ENCODE results near the gene CEP164.

The CEP164 gene

GRCh38 chr11:117298195-117298594, 29.5 kb upstream of the CEP164 start:
- DNase-seq (ENCODE audit: low spot score): no peak
- no peaks in the 10 kb centered on the region for H3K4me1 Mint-ChIP-seq (ENCODE audit: low read depth)
- H3K27me3 Mint-ChIP-seq (ENCODE audit: low read depth): no peaks in the 10 kb centered on the region
- H3K9me3 Mint-ChIP-seq: no peaks in the 10 kb centered on the region
- no peak overlapping the region for H3K27ac Mint-ChIP-seq
- H3K4me3 Mint-ChIP-seq: no peak overlapping the region
- H3K36me3 Mint-ChIP-seq (ENCODE audit: low read depth): no peaks in the 10 kb centered on the region

DNA sequence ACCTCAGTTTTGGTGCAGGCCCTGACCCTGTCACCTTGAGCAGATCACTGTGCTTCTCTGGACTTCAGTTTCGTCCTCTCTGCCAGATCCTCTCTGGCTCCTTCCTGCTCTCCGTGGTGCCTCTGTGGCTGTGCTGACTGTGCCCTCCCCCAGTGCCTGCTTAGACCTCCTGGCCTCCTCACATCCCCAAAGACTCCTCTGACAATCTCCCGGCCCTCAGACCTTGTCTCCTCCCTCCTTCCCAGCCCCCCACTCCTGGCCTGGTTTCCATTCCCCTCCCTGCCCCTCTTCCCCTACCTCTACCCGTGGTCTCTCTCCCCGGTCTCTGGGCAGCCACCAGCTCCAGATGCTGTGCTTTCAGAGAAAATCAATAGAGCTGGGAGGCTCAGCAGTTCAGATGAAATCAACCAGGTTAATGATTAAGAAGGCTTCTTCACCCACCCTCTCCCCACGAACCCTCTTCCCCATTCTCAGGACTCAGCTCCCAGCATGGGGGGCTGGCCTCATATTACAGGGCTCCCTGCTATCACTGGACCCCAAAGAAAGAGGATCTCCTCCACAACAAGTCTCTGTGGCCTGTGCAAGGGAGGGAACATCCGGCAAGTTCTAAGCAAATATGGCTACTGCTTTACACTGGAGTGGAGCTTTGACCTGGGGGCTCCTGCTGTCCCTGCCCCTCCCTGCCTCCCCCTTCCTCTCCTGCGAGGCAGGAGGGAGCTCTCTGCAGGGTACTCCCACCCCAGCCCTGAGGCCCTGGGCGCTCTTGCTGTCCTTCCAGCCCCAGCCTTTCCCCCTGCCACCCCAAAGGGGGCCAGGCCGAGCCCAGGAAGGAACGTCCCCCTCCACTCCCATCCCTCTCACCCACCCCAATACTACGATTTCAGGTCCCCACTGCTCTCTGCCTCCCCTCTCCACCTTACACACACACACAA, 28.0 kb upstream of the CEP164 start:
- Mint-ChIP-seq H3K27me3 (ENCODE audit: low read depth) (no peaks in the 10 kb centered on the region), H3K36me3 (ENCODE audit: low read depth) (no peaks in the 10 kb centered on the region), H3K4me3 (no peak overlapping the region), H3K4me1 (ENCODE audit: low read depth) (no peaks in the 10 kb centered on the region), H3K27ac (no peak overlapping the region), H3K9me3 (no peaks in the 10 kb centered on the region)
- DNase-seq (ENCODE audit: low spot score): no peak

DNA sequence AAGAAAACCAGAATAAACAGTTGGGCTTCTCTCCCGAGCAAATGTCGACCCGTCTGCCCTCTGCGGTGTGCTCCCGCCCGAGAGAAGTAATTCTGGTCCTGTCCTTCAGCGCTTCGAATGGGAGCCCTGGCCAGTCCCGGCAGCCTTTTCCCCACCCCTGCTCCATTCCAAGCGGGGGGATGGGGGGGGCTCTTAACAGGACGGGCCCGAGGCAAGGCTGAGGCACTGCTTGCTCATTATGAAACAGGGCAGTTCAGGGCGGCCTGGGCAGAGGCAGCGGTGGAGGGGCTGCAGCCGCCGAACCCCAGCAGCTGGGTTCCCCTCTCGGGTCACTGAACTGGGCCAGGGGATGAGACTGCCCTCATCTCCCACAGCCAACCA, 27.4 kb upstream of the CEP164 start:
- no peaks in the 10 kb centered on the region for H3K4me1 Mint-ChIP-seq (ENCODE audit: low read depth)
- H3K27me3 Mint-ChIP-seq (ENCODE audit: low read depth): no peaks in the 10 kb centered on the region
- no peak overlapping the region for H3K27ac Mint-ChIP-seq
- no peaks in the 10 kb centered on the region for H3K9me3 Mint-ChIP-seq
- DNase-seq (ENCODE audit: low spot score): no peak
- H3K4me3 Mint-ChIP-seq: no peak overlapping the region
- H3K36me3 Mint-ChIP-seq (ENCODE audit: low read depth): no peaks in the 10 kb centered on the region

GRCh38 chr11:117300773-117301172, 26.9 kb upstream of the CEP164 start:
- Mint-ChIP-seq H3K27me3 (ENCODE audit: low read depth) (no peaks in the 10 kb centered on the region), H3K4me3 (no peak overlapping the region), H3K9me3 (no peaks in the 10 kb centered on the region), H3K36me3 (ENCODE audit: low read depth) (no peaks in the 10 kb centered on the region), H3K4me1 (ENCODE audit: low read depth) (no peaks in the 10 kb centered on the region), H3K27ac (no peak overlapping the region)
- no peak for DNase-seq (ENCODE audit: low spot score)

DNA sequence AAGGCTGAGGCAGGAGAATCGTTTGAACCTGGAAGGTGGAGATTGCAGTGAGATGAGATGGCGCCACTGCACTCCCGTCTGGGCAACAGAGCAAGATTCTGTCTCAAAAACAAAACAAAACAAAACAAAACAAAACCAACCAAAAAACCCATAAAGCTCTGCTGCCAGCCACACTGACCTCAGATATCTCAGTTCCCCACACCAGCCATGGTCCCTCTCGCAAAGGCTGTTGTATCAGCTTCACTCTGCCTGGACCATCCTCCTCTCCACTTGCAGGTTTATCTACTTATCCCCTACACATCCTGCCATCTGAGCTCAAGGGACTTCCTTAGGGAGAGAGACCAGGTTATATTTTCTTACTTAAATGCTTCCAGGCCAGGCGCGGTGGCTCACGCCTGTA, 25.4 kb upstream of the CEP164 start:
- no peaks in the 10 kb centered on the region for H3K4me1 Mint-ChIP-seq (ENCODE audit: low read depth)
- no peaks in the 10 kb centered on the region for H3K9me3 Mint-ChIP-seq
- H3K36me3 Mint-ChIP-seq (ENCODE audit: low read depth): no peaks in the 10 kb centered on the region
- no peak overlapping the region for H3K4me3 Mint-ChIP-seq
- H3K27me3 Mint-ChIP-seq (ENCODE audit: low read depth): peaks cover 2% of the 10 kb centered on the region
- H3K27ac Mint-ChIP-seq: no peak overlapping the region
- no peak for DNase-seq (ENCODE audit: low spot score)

DNA sequence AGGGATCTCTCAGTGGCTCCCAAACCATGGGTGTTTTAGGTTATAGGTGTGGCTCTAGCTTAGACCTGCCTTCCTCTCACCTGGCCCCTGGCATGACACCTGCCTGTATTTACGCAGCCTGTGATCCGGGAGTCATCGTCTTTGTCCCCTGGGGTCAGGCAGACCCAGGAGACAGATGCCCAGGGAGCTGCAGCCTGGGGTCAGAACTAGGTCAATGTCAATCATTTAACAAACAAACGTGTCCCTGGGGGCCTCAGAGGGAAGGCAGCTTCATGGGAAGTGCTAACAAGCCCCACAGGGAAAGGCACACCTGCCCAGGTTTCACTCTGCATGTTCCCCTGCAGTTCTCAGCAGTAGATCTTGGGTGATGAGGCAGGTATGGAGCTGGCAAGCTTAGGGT, 24.6 kb upstream of the CEP164 start:
- Mint-ChIP-seq H3K9me3 (no peaks in the 10 kb centered on the region), H3K27ac (no peak overlapping the region), H3K36me3 (ENCODE audit: low read depth) (no peaks in the 10 kb centered on the region), H3K4me1 (ENCODE audit: low read depth) (no peaks in the 10 kb centered on the region), H3K27me3 (ENCODE audit: low read depth) (peaks cover 2% of the 10 kb centered on the region), H3K4me3 (no peak overlapping the region)
- DNase-seq (ENCODE audit: low spot score): no peak

DNA sequence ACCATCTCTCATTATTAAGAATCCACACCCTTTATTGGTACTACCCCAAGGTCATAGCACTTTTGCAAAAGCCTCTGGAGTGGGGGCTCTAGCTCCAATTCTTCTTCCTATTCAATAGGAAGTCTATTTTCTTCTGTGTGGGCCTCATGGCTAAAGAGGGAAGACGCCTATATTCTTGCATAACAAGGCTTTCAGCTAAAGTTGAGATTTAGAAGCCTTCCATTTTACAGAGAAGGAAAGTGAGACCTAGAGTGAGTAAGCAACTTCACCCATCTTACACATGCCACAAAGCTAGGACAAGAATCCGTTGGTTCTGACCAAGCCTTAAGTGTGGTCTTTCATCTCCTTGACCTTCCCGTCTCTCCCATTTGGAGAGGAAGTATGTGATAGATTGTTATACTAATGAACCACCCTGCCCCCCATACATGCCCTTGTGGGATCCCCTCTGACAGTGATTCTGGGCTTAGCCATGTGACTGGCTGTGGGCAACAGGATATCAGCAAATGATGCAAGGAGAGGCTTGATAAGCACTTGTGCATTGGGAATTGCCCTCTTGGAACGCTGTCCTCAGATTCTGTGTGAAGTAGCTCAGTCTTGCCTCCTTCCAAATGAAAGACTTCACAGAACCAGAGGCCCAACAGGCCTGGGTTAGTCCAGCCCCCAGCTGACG, 23.9 kb upstream of the CEP164 start:
- H3K4me3 Mint-ChIP-seq: no peak overlapping the region
- H3K9me3 Mint-ChIP-seq: no peaks in the 10 kb centered on the region
- no peaks in the 10 kb centered on the region for H3K36me3 Mint-ChIP-seq (ENCODE audit: low read depth)
- DNase-seq (ENCODE audit: low spot score): no peak
- no peak overlapping the region for H3K27ac Mint-ChIP-seq
- H3K27me3 Mint-ChIP-seq (ENCODE audit: low read depth): peaks cover 2% of the 10 kb centered on the region
- H3K4me1 Mint-ChIP-seq (ENCODE audit: low read depth): no peaks in the 10 kb centered on the region

- H3K4me3 Mint-ChIP-seq: no peak overlapping the region
- H3K27ac Mint-ChIP-seq: no peak overlapping the region
- no peaks in the 10 kb centered on the region for H3K36me3 Mint-ChIP-seq (ENCODE audit: low read depth)
- H3K9me3 Mint-ChIP-seq: no peaks in the 10 kb centered on the region
- no peak for DNase-seq (ENCODE audit: low spot score)
- H3K27me3 Mint-ChIP-seq (ENCODE audit: low read depth): peaks cover 10% of the 10 kb centered on the region
- H3K4me1 Mint-ChIP-seq (ENCODE audit: low read depth): no peaks in the 10 kb centered on the region
Observed at GRCh38 chr11:117305145-117305544, 22.5 kb upstream of the CEP164 start.

DNA sequence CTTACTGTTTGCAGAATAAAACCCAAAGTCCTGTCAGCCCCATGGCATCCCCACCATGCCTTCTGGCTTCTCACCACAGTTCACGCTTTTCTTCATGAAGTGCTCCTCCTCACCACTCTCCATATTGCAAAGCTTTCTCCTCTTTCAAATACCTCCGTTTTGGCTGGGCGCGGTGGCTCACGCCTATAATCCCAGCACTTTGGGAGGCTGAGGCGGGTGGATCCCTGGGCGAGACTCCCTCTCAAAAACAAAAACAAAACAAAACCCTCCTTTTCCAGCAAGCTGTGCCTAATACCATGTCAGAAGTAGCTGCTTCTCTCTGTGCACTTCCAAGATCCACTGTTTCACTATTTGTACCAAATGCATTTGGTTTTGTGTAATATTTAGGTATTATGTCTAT, 18.3 kb upstream of the CEP164 start:
- Mint-ChIP-seq H3K4me3 (no peak overlapping the region), H3K9me3 (no peaks in the 10 kb centered on the region), H3K27me3 (ENCODE audit: low read depth) (peaks cover 27% of the 10 kb centered on the region), H3K4me1 (ENCODE audit: low read depth) (no peaks in the 10 kb centered on the region), H3K36me3 (ENCODE audit: low read depth) (no peaks in the 10 kb centered on the region), H3K27ac (no peak overlapping the region)
- no peak for DNase-seq (ENCODE audit: low spot score)

- Mint-ChIP-seq H3K36me3 (ENCODE audit: low read depth) (no peaks in the 10 kb centered on the region), H3K4me1 (ENCODE audit: low read depth) (peaks cover 3% of the 10 kb centered on the region), H3K27ac (no peak overlapping the region), H3K4me3 (no peak overlapping the region), H3K9me3 (no peaks in the 10 kb centered on the region), H3K27me3 (ENCODE audit: low read depth) (peaks cover 53% of the 10 kb centered on the region)
- no peak for DNase-seq (ENCODE audit: low spot score)
Observed at GRCh38 chr11:117313091-117313490, 14.6 kb upstream of the CEP164 start.

- DNase-seq (ENCODE audit: low spot score): no peak
- H3K4me3 Mint-ChIP-seq: peak overlapping the region; percentile 14
- no peak overlapping the region for H3K27ac Mint-ChIP-seq
- no peaks in the 10 kb centered on the region for H3K9me3 Mint-ChIP-seq
- peaks cover 58% of the 10 kb centered on the region for H3K27me3 Mint-ChIP-seq (ENCODE audit: low read depth)
- H3K36me3 Mint-ChIP-seq (ENCODE audit: low read depth): no peaks in the 10 kb centered on the region
- H3K4me1 Mint-ChIP-seq (ENCODE audit: low read depth): peaks cover 3% of the 10 kb centered on the region
Observed at GRCh38 chr11:117313828-117314768, 13.6 kb upstream of the CEP164 start.

DNA sequence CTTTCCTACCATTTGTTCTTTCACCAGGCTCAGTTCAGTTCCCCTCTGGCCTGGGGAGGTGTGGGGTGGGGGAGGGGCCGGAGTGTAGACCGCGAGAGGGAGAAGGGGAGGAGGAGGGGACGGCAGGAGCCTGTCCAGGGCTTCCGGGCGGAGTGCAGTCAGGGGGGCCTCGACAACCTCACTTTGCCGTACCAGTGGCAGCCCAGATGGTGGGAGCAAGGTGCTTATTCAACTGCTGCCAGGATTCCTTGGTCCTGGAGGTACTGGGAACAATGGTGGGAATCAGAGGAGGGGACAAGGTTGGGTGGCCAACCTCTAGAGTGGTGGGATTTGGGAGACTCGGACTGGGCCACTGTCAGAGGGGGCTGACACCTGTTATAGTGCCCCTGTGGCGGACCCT, 12.8 kb upstream of the CEP164 start:
- no peak overlapping the region for H3K27ac Mint-ChIP-seq
- H3K4me3 Mint-ChIP-seq: peak overlapping the region; percentile 53
- H3K9me3 Mint-ChIP-seq: no peaks in the 10 kb centered on the region
- H3K4me1 Mint-ChIP-seq (ENCODE audit: low read depth): peaks cover 3% of the 10 kb centered on the region
- H3K36me3 Mint-ChIP-seq (ENCODE audit: low read depth): no peaks in the 10 kb centered on the region
- no peak for DNase-seq (ENCODE audit: low spot score)
- H3K27me3 Mint-ChIP-seq (ENCODE audit: low read depth): peaks cover 57% of the 10 kb centered on the region

DNA sequence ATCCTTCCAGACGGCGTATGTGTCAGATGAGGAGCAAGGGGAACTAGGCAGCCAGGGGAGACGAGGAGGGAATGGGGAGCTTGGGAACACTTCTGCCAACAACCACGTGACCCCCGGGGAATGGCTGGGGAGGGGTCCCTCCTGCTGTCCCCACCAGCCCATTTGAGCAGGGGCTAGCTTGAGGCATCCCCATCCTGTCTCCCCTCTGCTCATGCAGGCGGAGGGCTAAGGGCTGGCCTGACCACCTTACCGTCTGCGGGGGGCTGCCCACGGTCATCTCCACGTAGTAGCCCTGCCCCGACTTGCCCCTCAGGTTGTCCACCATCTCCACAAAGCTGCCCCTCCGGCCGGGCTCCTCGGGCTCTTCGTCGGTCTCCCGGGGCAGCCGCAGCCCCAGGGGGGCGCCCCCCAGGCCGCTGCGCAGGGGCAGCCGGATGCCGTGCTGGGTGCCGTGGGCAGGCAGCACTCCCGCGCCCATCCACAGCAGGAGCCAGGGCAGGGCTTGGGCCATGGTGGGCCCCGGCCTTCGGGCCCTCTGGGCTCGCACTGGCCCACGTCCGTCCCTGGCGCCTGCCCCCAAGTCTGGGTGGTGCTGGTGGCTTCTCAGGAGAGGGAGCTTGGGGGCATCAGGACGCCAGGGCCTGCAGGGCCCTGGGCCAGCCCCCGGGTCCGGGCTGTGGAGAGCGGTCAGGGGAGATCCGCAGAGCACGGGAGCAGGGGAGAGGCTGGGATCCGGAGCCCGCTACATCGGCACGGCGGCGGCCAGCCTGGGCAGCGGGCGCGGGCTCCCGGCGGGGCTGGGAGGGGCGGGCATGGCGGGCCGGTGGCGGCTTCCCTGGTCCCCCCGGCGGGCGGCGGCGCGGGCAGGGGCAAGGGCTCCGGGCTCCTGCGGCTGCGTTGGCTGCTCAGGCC, 12.1 kb upstream of the CEP164 start:
- H3K27ac Mint-ChIP-seq: no peak overlapping the region
- peak overlapping the region; percentile 70 for H3K4me3 Mint-ChIP-seq
- DNase-seq (ENCODE audit: low spot score): no peak
- no peaks in the 10 kb centered on the region for H3K9me3 Mint-ChIP-seq
- H3K36me3 Mint-ChIP-seq (ENCODE audit: low read depth): no peaks in the 10 kb centered on the region
- H3K4me1 Mint-ChIP-seq (ENCODE audit: low read depth): peaks cover 3% of the 10 kb centered on the region
- peaks cover 55% of the 10 kb centered on the region for H3K27me3 Mint-ChIP-seq (ENCODE audit: low read depth)

All from T-helper 2 cell treated with Interferon-gamma antibody and Interleukin-4, amounts not matched to agents 5 μg/mL and 100 μg/mL, for 36 hours (primary cell).